ENCODE results near the gene SDF4. TPM values are rescaled to one million over a fixed set of nuclear protein-coding genes. Genes with fewer than 3 reads are reported as not detected.

Gene SDF4
- total and polyA plus RNA-seq, 2 of the 13 experiments (the other 11 are each of a cell fraction or from before 2014, with no cell fraction given), result 80.8 to 107 TPM

DNA sequence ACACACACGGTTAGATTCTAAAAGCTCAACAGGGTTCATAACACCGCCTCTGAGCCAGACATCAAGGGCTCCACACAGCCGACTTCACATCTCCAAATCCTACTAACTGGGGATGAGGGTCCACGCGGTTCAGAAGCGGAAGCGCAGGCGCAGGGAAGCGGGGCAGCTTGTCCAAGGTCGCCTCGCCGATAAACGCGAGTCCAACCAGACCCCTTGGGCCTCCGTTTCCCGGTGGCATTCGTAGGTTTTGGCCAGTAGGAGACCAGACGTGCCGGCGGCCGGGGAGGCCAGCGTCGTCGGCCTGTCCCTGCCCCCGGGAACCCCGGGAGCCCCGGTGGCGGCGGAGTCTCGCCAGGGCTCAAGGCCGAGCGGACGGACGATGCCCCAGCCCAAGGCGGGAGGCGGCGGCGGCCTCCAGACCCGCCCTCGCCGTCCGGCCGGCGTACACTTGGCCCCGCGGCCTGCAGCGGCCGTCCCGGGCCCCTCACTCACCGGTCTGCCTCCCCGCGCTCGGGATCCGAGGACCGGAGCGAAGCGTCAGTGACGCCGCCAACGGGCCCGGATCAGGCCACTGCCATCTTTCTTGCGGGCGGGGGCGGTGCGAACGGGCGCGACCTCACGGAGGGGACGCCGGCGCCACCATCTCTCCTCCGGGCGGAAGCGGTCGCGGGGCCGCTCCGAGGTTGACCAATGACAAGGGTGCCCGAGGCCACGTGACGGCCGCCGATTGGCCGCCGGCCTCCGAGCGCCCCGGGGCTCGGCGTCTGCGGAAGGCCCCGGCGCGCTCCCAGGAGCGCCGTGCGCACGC is at the start of gene SDF4 (continued):
- TF ChIP-seq NR2F1 (CRISPR knock-in tag; IDR thresholded peaks at IDR 0.05) (no peak), SYNCRIP (IDR thresholded peaks at IDR 0.05; ENCODE audit: insufficient read depth, low read depth, low read length) (no peak), MTA3 (CRISPR knock-in tag; IDR thresholded peaks at IDR 0.05) (no peak), ZNF224 (CRISPR knock-in tag; IDR thresholded peaks at IDR 0.05) (peak; percentile 78; the same call in 1 of the 2 replicates), ZNF577 (CRISPR knock-in tag; IDR thresholded peaks at IDR 0.05; ENCODE audit: borderline replicate concordance, low read depth) (no peak), REPIN1 (CRISPR knock-in tag; IDR thresholded peaks at IDR 0.05; ENCODE audit: borderline replicate concordance, low read depth) (no peak; the same call in 1 of the 2 replicates), ZNF256 (CRISPR knock-in tag; conservative IDR thresholded peaks at IDR 0.05) (no peak), ZNF232 (CRISPR knock-in tag; IDR thresholded peaks at IDR 0.05; ENCODE audit: borderline replicate concordance) (0 out of 2 replicates have a peak, but pooled peaks have one; percentile 29), ZNF432 (CRISPR knock-in tag; IDR thresholded peaks at IDR 0.05; ENCODE audit: borderline replicate concordance) (no peak), ZNF883 (CRISPR knock-in tag; IDR thresholded peaks at IDR 0.05; ENCODE audit: not compliant biosample characterization) (peak; percentile 70), ADNP (CRISPR knock-in tag; IDR thresholded peaks at IDR 0.05) (no peak), FOSL1 (CRISPR knock-in tag; IDR thresholded peaks at IDR 0.05; ENCODE audit: borderline replicate concordance) (no peak), ZZZ3 (CRISPR knock-in tag; IDR thresholded peaks at IDR 0.05; ENCODE audit: borderline replicate concordance) (0 out of 2 replicates have a peak, but pooled peaks have one; percentile 41), ZFX (CRISPR knock-in tag; IDR thresholded peaks at IDR 0.05; ENCODE audit: low read depth) (peak; percentile 92), ZNF570 (CRISPR knock-in tag; IDR thresholded peaks at IDR 0.05; ENCODE audit: borderline replicate concordance) (no peak), SMARCC2 (IDR thresholded peaks at IDR 0.05) (no peak), ZKSCAN5 (CRISPR knock-in tag; IDR thresholded peaks at IDR 0.05) (no peak), ZNF3 (CRISPR knock-in tag; IDR thresholded peaks at IDR 0.05) (no peak), ZNF275 (CRISPR knock-in tag; IDR thresholded peaks at IDR 0.05; ENCODE audit: borderline replicate concordance) (peak; percentile 27; the same call in 1 of the 2 replicates), PHF8 (CRISPR knock-in tag; IDR thresholded peaks at IDR 0.05) (peak; percentile 82), SRF (IDR thresholded peaks at IDR 0.05; ENCODE audit: low read depth, low read length) (no peak), CCDC6 (CRISPR knock-in tag; IDR thresholded peaks at IDR 0.05) (0 out of 2 replicates have a peak, but pooled peaks have one; percentile 60), BRCA1 (CRISPR knock-in tag; IDR thresholded peaks at IDR 0.05) (0 out of 2 replicates have a peak, but pooled peaks have one; percentile 24), ZFP82 (CRISPR knock-in tag; IDR thresholded peaks at IDR 0.05; ENCODE audit: borderline replicate concordance) (peak; percentile 98; the same call in 1 of the 2 replicates), HNRNPUL1 (IDR thresholded peaks at IDR 0.05; ENCODE audit: low read depth, low read length) (no peak; the same call in 1 of the 2 replicates)
- TF ChIP-seq, protein P1, sequence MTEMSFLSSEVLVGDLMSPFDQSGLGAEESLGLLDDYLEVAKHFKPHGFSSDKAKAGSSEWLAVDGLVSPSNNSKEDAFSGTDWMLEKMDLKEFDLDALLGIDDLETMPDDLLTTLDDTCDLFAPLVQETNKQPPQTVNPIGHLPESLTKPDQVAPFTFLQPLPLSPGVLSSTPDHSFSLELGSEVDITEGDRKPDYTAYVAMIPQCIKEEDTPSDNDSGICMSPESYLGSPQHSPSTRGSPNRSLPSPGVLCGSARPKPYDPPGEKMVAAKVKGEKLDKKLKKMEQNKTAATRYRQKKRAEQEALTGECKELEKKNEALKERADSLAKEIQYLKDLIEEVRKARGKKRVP (CRISPR knock-in tag; IDR thresholded peaks at IDR 0.05), result no peak
- TF ChIP-seq, protein P2, sequence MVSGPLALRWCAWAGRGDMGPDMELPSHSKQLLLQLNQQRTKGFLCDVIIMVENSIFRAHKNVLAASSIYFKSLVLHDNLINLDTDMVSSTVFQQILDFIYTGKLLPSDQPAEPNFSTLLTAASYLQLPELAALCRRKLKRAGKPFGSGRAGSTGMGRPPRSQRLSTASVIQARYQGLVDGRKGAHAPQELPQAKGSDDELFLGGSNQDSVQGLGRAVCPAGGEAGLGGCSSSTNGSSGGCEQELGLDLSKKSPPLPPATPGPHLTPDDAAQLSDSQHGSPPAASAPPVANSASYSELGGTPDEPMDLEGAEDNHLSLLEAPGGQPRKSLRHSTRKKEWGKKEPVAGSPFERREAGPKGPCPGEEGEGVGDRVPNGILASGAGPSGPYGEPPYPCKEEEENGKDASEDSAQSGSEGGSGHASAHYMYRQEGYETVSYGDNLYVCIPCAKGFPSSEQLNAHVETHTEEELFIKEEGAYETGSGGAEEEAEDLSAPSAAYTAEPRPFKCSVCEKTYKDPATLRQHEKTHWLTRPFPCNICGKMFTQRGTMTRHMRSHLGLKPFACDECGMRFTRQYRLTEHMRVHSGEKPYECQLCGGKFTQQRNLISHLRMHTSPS (CRISPR knock-in tag; IDR thresholded peaks at IDR 0.05; ENCODE audit: low read depth), result no peak
